Right atrium auricular region (tissue), 2 donors: ENCODE measurements around the gene DENND1A. TPM values are rescaled to one million over a fixed set of nuclear protein-coding genes. Genes with fewer than 3 reads are reported as not detected.
"Not testable (repeated sequence)": the region's sequence is repeated elsewhere in the genome, so short reads cannot be mapped to it uniquely, and the experiment has no call there.

Experiments used
- DNase-seq: peaks from one replicate; pipeline ENCODE4 v3.0.0-alpha.2; 2019; ENCODE audit warnings: low spot score
- H3K27ac ChIP-seq, 2 donors: fragments of 200-600 bp; sonication (generic); 1 replicate in 1 of 2; 2 replicates in 1 of 2; pipeline ENCODE4 v1.5.1; 2016 to 2019
- H3K27me3 ChIP-seq, 2 donors: fragments of 200-600 bp; sonication (generic); one replicate each; pipeline versions ENCODE4 v1.5.1 to v1.6.0; 2017 to 2019
- H3K36me3 ChIP-seq: fragments of 200-600 bp; sonication (generic); one replicate; pipeline ENCODE4 v1.5.1; 2016
- H3K4me1 ChIP-seq, 2 donors: fragments of 200-600 bp; sonication (generic); one replicate each; pipeline versions ENCODE4 v1.5.1 to v1.6.0; 2017 to 2019
- H3K4me3 ChIP-seq, 2 donors: fragments of 200-600 bp; sonication (generic); 1 replicate in 1 of 2; 2 replicates in 1 of 2; pipeline ENCODE4 v1.5.1; 2017 to 2019; ENCODE audit warnings: mild to moderate bottlenecking in 1 of 2, moderate library complexity in 1 of 2
- H3K9me3 ChIP-seq, 2 donors: fragments of 200-600 bp; sonication (generic); one replicate each; pipeline ENCODE4 v1.5.1; 2019
- CTCF ChIP-seq, 2 donors: fragments of 200-600 bp; sonication (generic); IDR thresholded peaks; one replicate each; pipeline ENCODE4 v1.5.1; 2019; ENCODE audit warnings: antibody characterized with exemption in 2 of 2
- total RNA-seq, 2 donors: library from RNA; depleted of rRNA; stranded (reverse); fragments of >200 nt; gene quantifications; one replicate each; pipeline ENCODE4 v1.1.0, GENCODE V29; 2016

Gene DENND1A
- total RNA-seq, 2 donors from 2014 or later = 14.9 to 23.6 TPM

GRCh38 chr9:123893115-123893514, 36.8 kb downstream of the DENND1A start:
- H3K36me3 ChIP-seq = no peaks in the 10 kb centered on the region
- TF ChIP-seq CTCF (IDR thresholded peaks at IDR 0.05) = no peak
- H3K27me3 ChIP-seq = no peaks in the 10 kb centered on the region
- H3K4me1 ChIP-seq = peaks cover 0 to 7% of the 10 kb centered on the region in 2 donors
- H3K4me3 ChIP-seq = no peak overlapping the region
- H3K9me3 ChIP-seq = peaks cover 0 to 4% of the 10 kb centered on the region in 2 donors
- no peak overlapping the region for H3K27ac ChIP-seq
- DNase-seq = no peak

- Histone ChIP-seq H3K36me3 (no peaks in the 10 kb centered on the region), H3K4me3 (no peak overlapping the region), H3K27ac (no peak overlapping the region), H3K4me1 (peaks cover 0 to 7% of the 10 kb centered on the region in 2 donors), H3K9me3 (peaks cover 0 to 7% of the 10 kb centered on the region in 2 donors), H3K27me3 (no peaks in the 10 kb centered on the region)
- no peak for DNase-seq
- no peak for TF ChIP-seq CTCF (IDR thresholded peaks at IDR 0.05)
Measured at GRCh38 chr9:123887837-123888236, 42.1 kb downstream of the DENND1A start.

GRCh38 chr9:123885834-123886233, 44.1 kb downstream of the DENND1A start:
- not testable (repeated sequence) for H3K4me3 ChIP-seq, DNase-seq, H3K9me3 ChIP-seq, H3K27ac ChIP-seq, H3K36me3 ChIP-seq, H3K27me3 ChIP-seq, H3K4me1 ChIP-seq

GRCh38 chr9:123883634-123884033, 46.3 kb downstream of the DENND1A start:
- Histone ChIP-seq H3K27ac (no peak overlapping the region), H3K36me3 (no peaks in the 10 kb centered on the region), H3K4me3 (no peak overlapping the region), H3K9me3 (peaks cover 0 to 7% of the 10 kb centered on the region in 2 donors), H3K27me3 (no peaks in the 10 kb centered on the region), H3K4me1 (peaks cover 0 to 7% of the 10 kb centered on the region in 2 donors)
- TF ChIP-seq CTCF (IDR thresholded peaks at IDR 0.05) = no peak
- no peak for DNase-seq

DNA sequence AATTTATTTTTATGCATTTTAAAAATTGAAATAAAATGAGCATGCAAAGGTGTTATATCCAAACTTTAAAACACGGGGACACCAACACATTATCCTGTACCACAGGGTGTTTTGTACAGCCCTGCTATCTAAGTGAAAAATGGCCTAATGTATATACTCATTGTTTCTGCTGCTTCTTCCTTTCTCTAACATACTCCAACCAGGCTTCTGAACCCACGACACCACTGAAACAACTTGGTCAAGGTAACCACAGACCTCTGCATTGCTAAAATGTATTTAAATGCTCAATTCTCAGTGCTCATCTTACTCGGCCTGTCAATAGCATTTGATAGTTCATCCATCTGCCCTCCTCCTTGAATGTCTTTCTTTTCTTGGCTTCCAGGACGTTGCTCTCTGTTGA, 48.3 kb downstream of the DENND1A start:
- DNase-seq = no peak
- Histone ChIP-seq H3K4me3 (no peak overlapping the region), H3K27me3 (no peaks in the 10 kb centered on the region), H3K27ac (no peak overlapping the region), H3K9me3 (no peaks in the 10 kb centered on the region), H3K36me3 (peaks cover 5% of the 10 kb centered on the region), H3K4me1 (peaks cover 0 to 7% of the 10 kb centered on the region in 2 donors)
- no peak for TF ChIP-seq CTCF (IDR thresholded peaks at IDR 0.05)

DNA sequence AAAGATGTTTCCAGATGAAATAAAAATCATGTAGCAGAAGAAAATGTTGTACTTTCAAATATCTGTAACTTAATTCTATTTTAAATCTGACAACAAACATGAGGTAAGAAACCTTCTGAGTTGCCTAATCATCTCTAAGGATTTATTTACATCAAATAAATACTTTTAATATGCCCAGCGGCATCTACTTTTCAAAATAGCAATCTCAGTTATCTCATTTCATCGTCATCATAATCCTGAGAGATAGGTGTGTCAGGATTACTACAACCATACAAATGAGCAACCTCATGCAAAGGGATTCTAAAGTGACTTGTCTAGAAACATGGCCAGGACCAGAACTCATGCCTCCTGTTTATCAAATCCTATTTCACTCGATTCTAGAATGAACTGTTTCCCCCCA, 49.5 kb downstream of the DENND1A start:
- DNase-seq = no peak
- H3K4me3 ChIP-seq = no peak overlapping the region
- H3K4me1 ChIP-seq = peaks cover 0 to 7% of the 10 kb centered on the region in 2 donors
- H3K9me3 ChIP-seq = no peaks in the 10 kb centered on the region
- no peak overlapping the region for H3K27ac ChIP-seq
- no peaks in the 10 kb centered on the region for H3K27me3 ChIP-seq
- TF ChIP-seq CTCF (IDR thresholded peaks at IDR 0.05) = no peak
- H3K36me3 ChIP-seq = peaks cover 5% of the 10 kb centered on the region
